PC-9 (cell line): ENCODE measurements around the gene ADGRL3. TPM values are rescaled to one million over a fixed set of nuclear protein-coding genes. Genes with fewer than 3 reads are reported as not detected.

Experiments used
- BruUV-seq: library from RNA; stranded (reverse); fragments of 400-500 nt; replicated peaks from 2 replicates; lab custom pipeline; 2021; lab: Mats Ljungman, UMichigan
- CTCF ChIA-PET: fragments of 300-600 bp; sonication (Branson Sonifier 250); formaldehyde crosslinking; loops from one replicate; lab custom pipeline; 2022; ENCODE audit warnings: antibody characterized with exemption; lab: Charles Lee
- POLR2A ChIA-PET: fragments of 300-600 bp; sonication (Branson Sonifier 250); formaldehyde crosslinking; loops from one replicate; lab custom pipeline; 2022; ENCODE audit warnings: antibody characterized with exemption; ENCODE audit not compliant: unreplicated experiment; lab: Charles Lee
- DNase-seq, 2 experiments: peaks; one replicate each; pipeline versions ENCODE4 v3.0.0 to v3.0.0-alpha.2; 2015 to 2022; ENCODE audit warnings: mixed read lengths in 1 of 2
- H2AFZ ChIP-seq: fragments of 200-600 bp; sonication (generic); 2 replicates; pipeline ENCODE4 v1.8.1; 2017; ENCODE audit warnings: antibody characterized with exemption
- H3F3A ChIP-seq: fragments of 200-600 bp; sonication (generic); 2 replicates; pipeline ENCODE4 v1.8.1; 2017; ENCODE audit warnings: antibody characterized with exemption, mild to moderate bottlenecking, low read depth; ENCODE audit not compliant: insufficient read depth
- H3K27ac ChIP-seq: fragments of 200-600 bp; sonication (generic); 2 replicates; pipeline ENCODE4 v1.6.1; 2016; ENCODE audit warnings: mixed run types
- H3K27me3 ChIP-seq: fragments of 200-600 bp; sonication (generic); 2 replicates; pipeline ENCODE4 v1.6.1; 2016; ENCODE audit warnings: low read depth, mixed run types; ENCODE audit not compliant: insufficient read depth
- H3K36me3 ChIP-seq: fragments of 200-600 bp; sonication (generic); 2 replicates; pipeline ENCODE4 v1.6.1; 2016; ENCODE audit warnings: low read depth, mixed run types
- H3K4me1 ChIP-seq: fragments of 200-600 bp; sonication (generic); replicated peaks from 2 replicates; pipeline ENCODE4 v1.6.1; 2016; ENCODE audit warnings: mixed run types; ENCODE audit not compliant: insufficient read depth
- H3K4me2 ChIP-seq: fragments of 200-600 bp; sonication (generic); 2 replicates; pipeline ENCODE4 v1.6.1; 2017; ENCODE audit warnings: mixed run types
- H3K4me3 ChIP-seq: fragments of 200-600 bp; sonication (generic); 2 replicates; pipeline ENCODE4 v1.6.1; 2016; ENCODE audit warnings: mixed run types
- H3K79me2 ChIP-seq: fragments of 200-600 bp; sonication (generic); 2 replicates; pipeline ENCODE4 v1.6.1; 2017; ENCODE audit warnings: low read depth, mixed run types
- H3K9me2 ChIP-seq: fragments of 200-600 bp; sonication (generic); 2 replicates; pipeline ENCODE4 v1.8.1; 2017; ENCODE audit warnings: mild to moderate bottlenecking; ENCODE audit not compliant: insufficient read depth
- H3K9me3 ChIP-seq: fragments of 200-600 bp; sonication (generic); 2 replicates; pipeline ENCODE4 v1.8.1; 2016; ENCODE audit warnings: low read depth; ENCODE audit not compliant: insufficient read depth
- H4K20me1 ChIP-seq: fragments of 200-600 bp; sonication (generic); 2 replicates; pipeline ENCODE4 v1.8.1; 2017; ENCODE audit not compliant: insufficient read depth
- EZH2 ChIP-seq: fragments of 200-600 bp; sonication (generic); IDR thresholded peaks from 2 replicates; pipeline ENCODE4 v1.8.0; 2017; ENCODE audit warnings: antibody characterized with exemption, low read depth
- intact Hi-C: fragments of 100-400 bp; cut with micrococcal nuclease; formaldehyde crosslinking; loops from one replicate; pipeline ENCODE4 v1.10.0; 2022; ENCODE audit not compliant: unreplicated experiment
- total RNA-seq: library from RNA; stranded (reverse); gene quantifications from 2 replicates; pipeline ENCODE4 v1.2.3, GENCODE V29; 2021
- TF ChIP-seq, protein P1 (sequence below): fragments of 200-600 bp; sonication (generic); conservative IDR thresholded peaks from 2 replicates; pipeline ENCODE4 v1.6.1; 2017; ENCODE audit warnings: mixed run types, antibody characterized with exemption, mild to moderate bottlenecking, moderate library complexity

ADGRL3 gene
- total RNA-seq, 1 experiment from 2014 or later, result 1.6 TPM

DNA sequence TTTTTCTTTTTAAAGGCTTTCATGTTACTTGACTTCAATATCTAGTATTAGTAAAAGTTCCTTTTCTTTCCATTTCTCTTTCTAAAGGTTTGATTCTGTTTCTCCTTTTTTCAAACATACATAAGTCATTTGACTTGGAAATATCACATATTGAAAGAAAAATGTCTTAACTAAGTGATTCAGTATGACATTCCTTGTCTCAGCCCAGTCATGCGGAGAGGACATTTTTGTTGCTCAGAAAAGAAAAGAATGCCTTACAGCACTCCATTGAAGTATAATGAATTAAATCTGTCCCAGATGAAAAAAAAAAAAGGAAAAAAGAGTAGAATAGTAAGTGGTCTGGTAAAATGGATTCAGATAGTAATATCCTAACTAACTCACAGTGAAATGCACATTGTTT, 466.1 kb downstream of the ADGRL3 start:
- intact Hi-C loops, result no loop called here
- no peaks in the 10 kb centered on the region for H3K79me2 ChIP-seq
- DNase-seq, result no peak
- H2AFZ ChIP-seq, result no peak overlapping the region
- H3K27ac ChIP-seq, result no peak overlapping the region
- no peaks in the 10 kb centered on the region for H4K20me1 ChIP-seq
- TF ChIP-seq, protein P1, sequence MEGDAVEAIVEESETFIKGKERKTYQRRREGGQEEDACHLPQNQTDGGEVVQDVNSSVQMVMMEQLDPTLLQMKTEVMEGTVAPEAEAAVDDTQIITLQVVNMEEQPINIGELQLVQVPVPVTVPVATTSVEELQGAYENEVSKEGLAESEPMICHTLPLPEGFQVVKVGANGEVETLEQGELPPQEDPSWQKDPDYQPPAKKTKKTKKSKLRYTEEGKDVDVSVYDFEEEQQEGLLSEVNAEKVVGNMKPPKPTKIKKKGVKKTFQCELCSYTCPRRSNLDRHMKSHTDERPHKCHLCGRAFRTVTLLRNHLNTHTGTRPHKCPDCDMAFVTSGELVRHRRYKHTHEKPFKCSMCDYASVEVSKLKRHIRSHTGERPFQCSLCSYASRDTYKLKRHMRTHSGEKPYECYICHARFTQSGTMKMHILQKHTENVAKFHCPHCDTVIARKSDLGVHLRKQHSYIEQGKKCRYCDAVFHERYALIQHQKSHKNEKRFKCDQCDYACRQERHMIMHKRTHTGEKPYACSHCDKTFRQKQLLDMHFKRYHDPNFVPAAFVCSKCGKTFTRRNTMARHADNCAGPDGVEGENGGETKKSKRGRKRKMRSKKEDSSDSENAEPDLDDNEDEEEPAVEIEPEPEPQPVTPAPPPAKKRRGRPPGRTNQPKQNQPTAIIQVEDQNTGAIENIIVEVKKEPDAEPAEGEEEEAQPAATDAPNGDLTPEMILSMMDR, result no peak
- no peak for TF ChIP-seq EZH2
- CTCF ChIA-PET, result interaction anchor here (0.6 kb wide), 1 partner anchor 144 kb away, joined by 5 read pairs; no protein-coding TSS in a partner anchor
- POLR2A ChIA-PET, result no interaction called here
- H3K4me2 ChIP-seq, result no peak overlapping the region
- H3K9me2 ChIP-seq, result no peaks in the 10 kb centered on the region
- no TSS peak for BruUV-seq
- no peaks in the 10 kb centered on the region for H3K9me3 ChIP-seq
- no peaks in the 10 kb centered on the region for H3K36me3 ChIP-seq
- no peaks in the 10 kb centered on the region for H3K27me3 ChIP-seq
- no peaks in the 10 kb centered on the region for H3K4me1 ChIP-seq
- H3F3A ChIP-seq, result no peaks in the 10 kb centered on the region
- no peak overlapping the region for H3K4me3 ChIP-seq

- H2AFZ ChIP-seq, result no peak overlapping the region
- no peaks in the 10 kb centered on the region for H3K79me2 ChIP-seq
- TF ChIP-seq EZH2, result no peak
- TF ChIP-seq, protein P1, result no peak
- ChIA-PET POLR2A (no interaction called here), CTCF (no interaction called here)
- no peaks in the 10 kb centered on the region for H3K9me2 ChIP-seq
- no peak overlapping the region for H3K27ac ChIP-seq
- H3K36me3 ChIP-seq, result no peaks in the 10 kb centered on the region
- H3K9me3 ChIP-seq, result no peaks in the 10 kb centered on the region
- intact Hi-C loops, result no loop called here
- no peak overlapping the region for H3K4me3 ChIP-seq
- H3K4me2 ChIP-seq, result no peak overlapping the region
- BruUV-seq, result no TSS peak
- no peak for DNase-seq
- no peaks in the 10 kb centered on the region for H4K20me1 ChIP-seq
- H3K27me3 ChIP-seq, result no peaks in the 10 kb centered on the region
- no peaks in the 10 kb centered on the region for H3K4me1 ChIP-seq
- no peaks in the 10 kb centered on the region for H3F3A ChIP-seq
These were observed 471.5 kb downstream of the ADGRL3 start for GRCh38 chr4:61671599-61671998.

DNA sequence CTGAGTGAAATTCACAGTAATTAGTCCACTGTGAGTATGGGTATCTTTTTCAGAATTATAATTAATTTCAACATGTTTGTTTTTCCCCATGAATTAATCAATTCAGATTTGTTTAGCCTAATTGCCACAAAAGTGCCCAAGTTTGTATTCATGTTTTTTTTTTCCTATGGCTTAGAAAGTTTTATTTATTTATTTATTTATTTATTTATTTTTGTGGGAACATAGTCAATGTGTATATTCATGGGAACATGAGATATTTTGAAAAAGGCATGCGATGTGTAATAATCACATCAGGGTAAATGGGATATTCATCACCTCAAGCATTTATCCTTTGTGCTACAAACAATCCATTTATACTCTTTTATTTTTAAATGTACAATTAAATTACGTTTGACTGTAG, 475.3 kb downstream of the ADGRL3 start:
- Histone ChIP-seq H3K4me3 (no peak overlapping the region), H3K9me3 (no peaks in the 10 kb centered on the region), H3F3A (no peaks in the 10 kb centered on the region), H4K20me1 (no peaks in the 10 kb centered on the region), H3K36me3 (no peaks in the 10 kb centered on the region), H3K4me2 (no peak overlapping the region), H3K4me1 (no peaks in the 10 kb centered on the region), H3K27ac (no peak overlapping the region), H3K79me2 (no peaks in the 10 kb centered on the region), H2AFZ (no peak overlapping the region), H3K9me2 (no peaks in the 10 kb centered on the region), H3K27me3 (no peaks in the 10 kb centered on the region)
- TF ChIP-seq, protein P1, result no peak
- no peak for TF ChIP-seq EZH2
- DNase-seq, result no peak
- ChIA-PET CTCF (no interaction called here), POLR2A (no interaction called here)
- no TSS peak for BruUV-seq
- intact Hi-C loops, result no loop called here
